K562 (cell line): ENCODE data around the gene DSE. TPM values are rescaled to one million over a fixed set of nuclear protein-coding genes. Genes with fewer than 3 reads are reported as not detected.

Experiments used
- ATAC-seq: fragments of 200-7000 bp; cut with Tn5 transposase; 3 replicates; pipeline ENCODE4 v1.9.1; 2020; ENCODE audit warnings: moderate library complexity
- BruUV-seq: library from RNA; stranded (reverse); fragments of 400-500 nt; replicated peaks from 2 replicates; lab custom pipeline; 2021; lab: Mats Ljungman, UMichigan
- CTCF ChIA-PET: fragments of 300-600 bp; formaldehyde crosslinking; extraction: SDS; loops from one replicate; lab custom pipeline; 2021; ENCODE audit warnings: low intra/inter-chr PET ratio; lab: Yijun Ruan, JAX
- POLR2A ChIA-PET: fragments of 300-600, 350-650 bp; sonication (Branson Sonifier 250); formaldehyde crosslinking; extraction: SDS; loops from one replicate; lab custom pipeline; 2021; ENCODE audit warnings: antibody characterized with exemption, inconsistent platforms; lab: Yijun Ruan, JAX
- DNase-seq, 4 experiments: peaks; one replicate each; pipeline versions ENCODE4 v3.0.0 to v3.0.0-alpha.2; 2011 to 2018; ENCODE audit warnings: low spot score in 3 of 4, mixed read lengths in 3 of 4; ENCODE audit errors: extremely low read depth in 1 of 4
- FAIRE-seq: peaks from 2 replicates; lab custom pipeline; 2011; peaks lifted over from hg19 to GRCh38; lab: Jason Lieb, UNC
- H2AFZ ChIP-seq: 2 replicates; pipeline ENCODE4 v1.6.0; 2011; ENCODE audit warnings: low read depth, low read length, control low read depth, inconsistent platforms
- H3K27ac ChIP-seq: fragments of 200-600 bp; 3 replicates; pipeline ENCODE4 v1.8.0; 2011; ENCODE audit warnings: low read depth, mild to moderate bottlenecking, control low read depth, inconsistent platforms, low read length, moderate library complexity, mixed read lengths; ENCODE audit errors: extremely low read depth
- H3K27me3 ChIP-seq, 2 experiments: fragments of 300-600 bp in 1 of 2; 2 replicates in 1 of 2; 3 replicates in 1 of 2; pipeline versions ENCODE4 v1.6.0 to v1.8.0; 2011; ENCODE audit warnings: inconsistent platforms in 2 of 2, low read length in 2 of 2, mild to moderate bottlenecking in 1 of 2, mixed read lengths in 1 of 2, moderate library complexity in 1 of 2; ENCODE audit not compliant: control insufficient read depth in 2 of 2, insufficient read depth in 2 of 2
- H3K36me3 ChIP-seq: fragments of 300-600 bp; 3 replicates; pipeline ENCODE4 v1.8.0; 2011; ENCODE audit warnings: mild to moderate bottlenecking, low read length, inconsistent platforms; ENCODE audit not compliant: control insufficient read depth, insufficient read depth
- H3K4me1 ChIP-seq, 2 experiments: fragments of 200-600 bp in 1 of 2; replicated peaks in 1 of 2; 2 replicates in 1 of 2; 3 replicates in 1 of 2; pipeline versions ENCODE4 v1.5.1 to v1.8.0; 2011; ENCODE audit warnings: inconsistent platforms in 2 of 2, low read length in 2 of 2, mild to moderate bottlenecking in 1 of 2, mixed read lengths in 1 of 2, moderate library complexity in 1 of 2; ENCODE audit not compliant: control insufficient read depth in 2 of 2, insufficient read depth in 2 of 2
- H3K4me2 ChIP-seq: 2 replicates; pipeline ENCODE4 v1.6.1; 2011; ENCODE audit warnings: low read length, control low read depth, inconsistent platforms, mixed read lengths; ENCODE audit not compliant: insufficient read depth
- H3K4me3 ChIP-seq: fragments of 200-600 bp; sonication (generic), shearing (Covaris generic); 2 replicates; pipeline ENCODE4 v1.5.1; 2016; ENCODE audit warnings: control low read depth, inconsistent platforms
- H3K79me2 ChIP-seq: fragments of 200-600 bp; 3 replicates; pipeline ENCODE4 v1.8.0; 2011; ENCODE audit warnings: low read length, inconsistent platforms; ENCODE audit not compliant: control insufficient read depth, insufficient read depth
- H3K9ac ChIP-seq, 2 experiments: 2 replicates each; pipeline versions ENCODE4 v1.6.0 to v1.6.1; 2011; ENCODE audit warnings: low read depth in 2 of 2, low read length in 2 of 2, control low read depth in 1 of 2, inconsistent platforms in 1 of 2, mild to moderate bottlenecking in 1 of 2, mixed read lengths in 1 of 2; ENCODE audit not compliant: insufficient read depth in 1 of 2
- H3K9me1 ChIP-seq: one replicate; pipeline ENCODE4 v1.6.0; 2011; ENCODE audit warnings: inconsistent platforms, mild to moderate bottlenecking, low read length, moderate library complexity; ENCODE audit not compliant: control insufficient read depth, insufficient read depth
- H3K9me3 ChIP-seq: replicated peaks from 2 replicates; pipeline ENCODE4 v1.5.1; 2011; ENCODE audit warnings: low read depth, low read length, inconsistent platforms; ENCODE audit not compliant: control insufficient read depth, insufficient read depth
- H4K20me1 ChIP-seq: replicated peaks from 2 replicates; pipeline ENCODE4 v1.6.1; 2011; ENCODE audit warnings: low read length, inconsistent platforms, mixed read lengths; ENCODE audit not compliant: control insufficient read depth, insufficient read depth
- ARID3B ChIP-seq: fragments of 250-450 bp; sonication (Bioruptor Pico); IDR thresholded peaks from 2 replicates; pipeline ENCODE4 v1.4.0; 2020; ENCODE audit warnings: borderline replicate concordance
- DDX20 ChIP-seq: fragments of 450-650 bp; IDR thresholded peaks from 2 replicates; pipeline ENCODE4 v1.6.1; 2016; ENCODE audit warnings: missing genetic modification characterization, low read depth, mild to moderate bottlenecking, missing compliant biosample characterization, moderate library complexity
- PRPF4 ChIP-seq: fragments of 200-400 bp; formaldehyde crosslinking; IDR thresholded peaks from one replicate; pipeline ENCODE4 v1.6.1; 2017; ENCODE audit warnings: low read length, low read depth, mild to moderate bottlenecking; ENCODE audit not compliant: insufficient read depth, poor library complexity, severe bottlenecking
- RAD21 ChIP-seq, 2 experiments: fragments of 250-450 bp in 1 of 2; fragments of 450-650 bp in 1 of 2; sonication (Bioruptor Pico) in 1 of 2; formaldehyde crosslinking in 1 of 2; IDR thresholded peaks in 1 of 2; conservative IDR thresholded peaks in 1 of 2; 2 replicates each; pipeline versions ENCODE4 v1.4.0 to v1.8.0; 2020 to 2022; ENCODE audit warnings: mild to moderate bottlenecking in 2 of 2, moderate library complexity in 1 of 2
- WHSC1 ChIP-seq: IDR thresholded peaks from one replicate; pipeline ENCODE4 v1.6.1; 2012; ENCODE audit warnings: low read length, control low read depth, inconsistent platforms
- ZNF311 ChIP-seq: fragments of 250-450 bp; sonication (Bioruptor Pico); IDR thresholded peaks from 2 replicates; pipeline ENCODE4 v1.4.0; 2020; ENCODE audit warnings: mild to moderate bottlenecking, moderate library complexity
- in situ Hi-C: fragments of 300-500 bp; cut with MboI; formaldehyde crosslinking; loops from 4 replicates; pipeline ENCODE4 v1.15.0; 2018; ENCODE audit warnings: inconsistent platforms, mixed read lengths
- intact Hi-C: fragments of 100-400 bp; cut with micrococcal nuclease; formaldehyde crosslinking; loops from 2 replicates; pipeline ENCODE4 v1.14.2; 2022
- polyA plus RNA-seq, 8 experiments: library from polyadenylated mRNA; depleted of rRNA in 4 of 8; stranded (reverse) in 5 of 8; unstranded in 3 of 8; fragments of >200 nt; fragmentation: Nextera tagmentation in 2 of 8; fragmentation: Illumina TruSeq in 1 of 8; extraction: Ambion mirVana in 2 of 8; extraction: Trizol in 1 of 8; gene quantifications; 2 replicates each; pipeline versions ENCODE4 v1.2.1 to v1.2.3, GENCODE V29; 2011 to 2014; ENCODE audit warnings: inconsistent platforms in 1 of 8, missing spikeins in 1 of 8
- total RNA-seq, 7 experiments: library from RNA; depleted of rRNA in 6 of 7; stranded (reverse); fragments of >200 nt in 6 of 7; fragmentation: Illumina TruSeq in 2 of 7; extraction: Trizol in 2 of 7; gene quantifications; 2 replicates each; pipeline versions ENCODE4 v1.2.1 to v1.2.3, GENCODE V29; 2011 to 2021; ENCODE audit warnings: low replicate concordance in 1 of 7

Gene DSE
- total and polyA plus RNA-seq, 9 of the 15 experiments (the other 6 are each of a cell fraction or from before 2014, with no cell fraction given): 0.49 to 1.7 (median 0.79) TPM

GRCh38 chr6:116329156-116329555 is 41.6 kb upstream of the DSE start:
- POLR2A ChIA-PET: interaction anchor here (0.6 kb wide), 1 partner anchor 36 kb away, joined by 4 read pairs; no protein-coding TSS in a partner anchor
- ATAC-seq: no peak
- TF ChIP-seq DDX20 (tag): no peak
- no peak for TF ChIP-seq RAD21 (CRISPR knock-in tag; conservative IDR thresholded peaks at IDR 0.05 in 1 of 2, IDR thresholded peaks at IDR 0.05 in 1 of 2)
- no peak for TF ChIP-seq ARID3B (CRISPR knock-in tag)
- no peak for TF ChIP-seq ZNF311 (CRISPR knock-in tag)
- TF ChIP-seq PRPF4: no peak
- TF ChIP-seq WHSC1: no peak
- H3K9ac ChIP-seq: no peak overlapping the region
- BruUV-seq: no TSS peak
- no peak for FAIRE-seq
- no peaks in the 10 kb centered on the region for H3K36me3 ChIP-seq
- H2AFZ ChIP-seq: no peak overlapping the region
- no peak overlapping the region for H3K27ac ChIP-seq
- no peaks in the 10 kb centered on the region for H3K9me1 ChIP-seq
- no peak overlapping the region for H3K4me3 ChIP-seq
- H4K20me1 ChIP-seq: no peaks in the 10 kb centered on the region
- in situ Hi-C loops: no loop called here
- peaks cover 0 to 3% of the 10 kb centered on the region in 2 experiments; a peak in 1 of 5 replicates for H3K27me3 ChIP-seq
- no peak overlapping the region for H3K4me2 ChIP-seq
- intact Hi-C loops: no loop called here
- no peaks in the 10 kb centered on the region for H3K4me1 ChIP-seq
- no peak for DNase-seq
- H3K9me3 ChIP-seq: no peaks in the 10 kb centered on the region
- CTCF ChIA-PET: no interaction called here
- H3K79me2 ChIP-seq: no peaks in the 10 kb centered on the region
